H1 (cell line): ENCODE data around the gene SOBP. TPM values are rescaled to one million over a fixed set of nuclear protein-coding genes. Genes with fewer than 3 reads are reported as not detected.

ENCODE experiments used
- CTCF ChIA-PET: fragments of 300-600 bp; sonication (Branson Sonifier 250); formaldehyde crosslinking; loops from one replicate; lab custom pipeline; 2021; ENCODE audit not compliant: partially characterized antibody; lab: Charles Lee
- POLR2A ChIA-PET: fragments of 300-600 bp; sonication (Branson Sonifier 250); formaldehyde crosslinking; loops from one replicate; lab custom pipeline; 2021; ENCODE audit warnings: inconsistent platforms; ENCODE audit not compliant: partially characterized antibody; lab: Charles Lee
- DNase-seq, 2 experiments: peaks; one replicate each; pipeline versions ENCODE4 v3.0.0 to v3.0.0-alpha.2; 2010 to 2022; ENCODE audit warnings: low spot score in 2 of 2, low read depth in 1 of 2, mixed read lengths in 1 of 2
- FAIRE-seq: peaks from 2 replicates; lab custom pipeline; 2011; peaks lifted over from hg19 to GRCh38; lab: Jason Lieb, UNC
- H2AFZ ChIP-seq: 2 replicates; pipeline ENCODE4 v1.8.1; 2012; ENCODE audit warnings: low read length, inconsistent platforms
- H2AK5ac ChIP-seq: 2 replicates; pipeline ENCODE4 v1.6.1; 2013; ENCODE audit warnings: low read depth, low read length
- H2BK120ac ChIP-seq: replicated peaks from 2 replicates; pipeline ENCODE3; 2013; ENCODE audit warnings: low read depth, low read length, inconsistent platforms
- H2BK12ac ChIP-seq: 2 replicates; pipeline ENCODE4 v1.6.1; 2013; ENCODE audit warnings: low read depth, low read length
- H2BK15ac ChIP-seq: 2 replicates; pipeline ENCODE4 v1.6.1; 2013; ENCODE audit warnings: low read length
- H2BK20ac ChIP-seq: 2 replicates; pipeline ENCODE4 v1.6.1; 2013; ENCODE audit warnings: low read length
- H2BK5ac ChIP-seq: 2 replicates; pipeline ENCODE4 v1.6.1; 2013; ENCODE audit warnings: low read depth, low read length
- H3K14ac ChIP-seq: 2 replicates; pipeline ENCODE4 v1.6.1; 2013; ENCODE audit warnings: inconsistent platforms; ENCODE audit not compliant: insufficient read length
- H3K18ac ChIP-seq: 2 replicates; pipeline ENCODE4 v1.6.1; 2013; ENCODE audit warnings: low read length; ENCODE audit errors: extremely low read depth
- H3K23ac ChIP-seq: 2 replicates; pipeline ENCODE4 v1.6.1; 2013; ENCODE audit warnings: inconsistent platforms; ENCODE audit not compliant: insufficient read length
- H3K23me2 ChIP-seq: 2 replicates; pipeline ENCODE4 v1.6.1; 2013; ENCODE audit warnings: low read depth, low read length
- H3K27ac ChIP-seq: 2 replicates; pipeline ENCODE4 v1.6.1; 2011; ENCODE audit warnings: low read depth, low read length, inconsistent platforms
- H3K27me3 ChIP-seq, 4 experiments: replicated peaks in 1 of 4; 1 replicate in 1 of 4; 2 replicates in 3 of 4; pipeline versions ENCODE4 v1.6.1 to v1.8.1; 2011 to 2013; ENCODE audit warnings: low read length in 3 of 4, mild to moderate bottlenecking in 3 of 4, inconsistent platforms in 2 of 4, mixed read lengths in 2 of 4, moderate library complexity in 1 of 4; ENCODE audit not compliant: control insufficient read depth in 3 of 4, insufficient read depth in 3 of 4; ENCODE audit errors: extremely low read depth in 1 of 4
- H3K36me3 ChIP-seq, 4 experiments: 2 replicates each; pipeline versions ENCODE4 v1.6.1 to v1.8.1; 2011 to 2013; ENCODE audit warnings: mild to moderate bottlenecking in 4 of 4, low read length in 3 of 4, moderate library complexity in 2 of 4, control low read depth in 1 of 4, inconsistent platforms in 1 of 4; ENCODE audit not compliant: insufficient read depth in 4 of 4, control insufficient read depth in 2 of 4
- H3K4ac ChIP-seq: replicated peaks from 2 replicates; pipeline ENCODE3; 2013; ENCODE audit warnings: low read length, low read depth, mixed read lengths, inconsistent platforms; ENCODE audit not compliant: insufficient read length
- H3K4me1 ChIP-seq, 4 experiments: replicated peaks in 1 of 4; 1 replicate in 1 of 4; 2 replicates in 3 of 4; pipeline versions ENCODE4 v1.6.1 to v1.8.1; 2011 to 2013; ENCODE audit warnings: low read length in 3 of 4, inconsistent platforms in 2 of 4, mixed read lengths in 1 of 4; ENCODE audit not compliant: insufficient read depth in 4 of 4, control insufficient read depth in 3 of 4
- H3K4me2 ChIP-seq, 2 experiments: 2 replicates each; pipeline versions ENCODE4 v1.6.1 to v1.8.1; 2011 to 2013; ENCODE audit warnings: low read depth in 2 of 2, low read length in 2 of 2, control low read depth in 1 of 2, inconsistent platforms in 1 of 2, mild to moderate bottlenecking in 1 of 2; ENCODE audit not compliant: insufficient read depth in 1 of 2
- H3K4me3 ChIP-seq, 4 experiments: fragments of 200-600, 300-600 bp in 1 of 4; sonication (generic), shearing (Covaris generic), sonication (Bioruptor Twin) in 1 of 4; 2 replicates each; pipeline versions ENCODE4 v1.5.1 to v1.8.1; 2011 to 2016; ENCODE audit warnings: low read length in 4 of 4, low read depth in 3 of 4, control low read depth in 2 of 4, inconsistent platforms in 2 of 4, mild to moderate bottlenecking in 2 of 4, mixed read lengths in 1 of 4, moderate library complexity in 1 of 4; ENCODE audit not compliant: insufficient read depth in 2 of 4; ENCODE audit errors: extremely low read depth in 1 of 4
- H3K56ac ChIP-seq: replicated peaks from 2 replicates; pipeline ENCODE3; 2013; ENCODE audit warnings: low read depth, mild to moderate bottlenecking, mixed read lengths, low read length, inconsistent platforms; ENCODE audit not compliant: insufficient read length
- H3K79me1 ChIP-seq: 2 replicates; pipeline ENCODE4 v1.6.1; 2013; ENCODE audit warnings: low read depth, low read length, control low read depth
- H3K79me2 ChIP-seq, 2 experiments: 2 replicates each; pipeline versions ENCODE4 v1.6.1 to v1.8.1; 2012 to 2013; ENCODE audit warnings: low read length in 2 of 2, mild to moderate bottlenecking in 2 of 2, inconsistent platforms in 1 of 2; ENCODE audit not compliant: insufficient read depth in 2 of 2, control insufficient read depth in 1 of 2
- H3K9ac ChIP-seq, 4 experiments: replicated peaks in 1 of 4; 1 replicate in 1 of 4; 2 replicates in 3 of 4; pipeline versions ENCODE4 v1.6.1 to v1.8.1; 2011 to 2013; ENCODE audit warnings: low read depth in 3 of 4, low read length in 3 of 4, control low read depth in 2 of 4, mild to moderate bottlenecking in 2 of 4, moderate library complexity in 2 of 4, inconsistent platforms in 1 of 4; ENCODE audit errors: extremely low read depth in 1 of 4
- H3K9me3 ChIP-seq, 2 experiments: 2 replicates each; pipeline versions ENCODE4 v1.6.1 to v1.8.1; 2012 to 2013; ENCODE audit warnings: mild to moderate bottlenecking in 2 of 2, moderate library complexity in 2 of 2, control low read depth in 1 of 2, inconsistent platforms in 1 of 2, low read depth in 1 of 2, low read length in 1 of 2, mixed read lengths in 1 of 2; ENCODE audit not compliant: insufficient read depth in 2 of 2
- H4K20me1 ChIP-seq, 2 experiments: replicated peaks in 1 of 2; 2 replicates each; pipeline versions ENCODE3 to v1.8.1; 2011 to 2013; ENCODE audit warnings: inconsistent platforms in 2 of 2, low read length in 2 of 2, mild to moderate bottlenecking in 1 of 2; ENCODE audit not compliant: insufficient read depth in 2 of 2, control insufficient read depth in 1 of 2
- H4K5ac ChIP-seq: 2 replicates; pipeline ENCODE4 v1.6.1; 2013; ENCODE audit warnings: low read length, low read depth, mixed read lengths, inconsistent platforms; ENCODE audit not compliant: insufficient read length
- H4K8ac ChIP-seq: 2 replicates; pipeline ENCODE4 v1.8.0; 2013; ENCODE audit warnings: mild to moderate bottlenecking, moderate library complexity, low read length, inconsistent platforms; ENCODE audit not compliant: insufficient read depth; ENCODE audit errors: extremely low read depth
- H4K91ac ChIP-seq: replicated peaks from 2 replicates; pipeline ENCODE3; 2013; ENCODE audit warnings: low read length, mixed read lengths, inconsistent platforms; ENCODE audit not compliant: insufficient read length
- BRCA1 ChIP-seq: IDR thresholded peaks from 2 replicates; pipeline ENCODE4 v1.6.1; 2012; ENCODE audit warnings: low read depth, low read length, improper control_type of control experiment
- CBX5 ChIP-seq: fragments of 300-800, 300-1000 bp; sonication (generic); IDR thresholded peaks from 2 replicates; pipeline ENCODE4 v1.7.1; 2016; ENCODE audit warnings: antibody characterized with exemption, low read length, low read depth
- EGR1 ChIP-seq: IDR thresholded peaks from 2 replicates; pipeline ENCODE4 v1.6.1; 2011; ENCODE audit warnings: low read depth, low read length, borderline replicate concordance
- FOSL1 ChIP-seq: IDR thresholded peaks from 2 replicates; pipeline ENCODE4 v1.6.1; 2011; ENCODE audit warnings: mild to moderate bottlenecking, low read depth, low read length, moderate library complexity; ENCODE audit not compliant: insufficient read depth
- PHF8 ChIP-seq: fragments of 200-600 bp; sonication (generic); conservative IDR thresholded peaks from 2 replicates; pipeline ENCODE4 v1.7.1; 2012; ENCODE audit warnings: low read depth, mild to moderate bottlenecking, inconsistent platforms, low read length, moderate library complexity
- POLR2AphosphoS5 ChIP-seq: IDR thresholded peaks from 2 replicates; pipeline ENCODE4 v1.6.1; 2011; ENCODE audit warnings: low read depth, low read length
- RBBP5 ChIP-seq: IDR thresholded peaks from 2 replicates; pipeline ENCODE4 v1.7.1; 2012; ENCODE audit warnings: low read depth, mild to moderate bottlenecking, inconsistent platforms, low read length, moderate library complexity, borderline replicate concordance
- RXRA ChIP-seq: IDR thresholded peaks from 2 replicates; pipeline ENCODE4 v1.6.1; 2011; ENCODE audit warnings: low read depth, mild to moderate bottlenecking, low read length, moderate library complexity; ENCODE audit not compliant: insufficient read depth
- SAP30 ChIP-seq: fragments of 300-600 bp; sonication (generic); IDR thresholded peaks from 2 replicates; pipeline ENCODE4 v1.7.1; 2012; ENCODE audit warnings: low read length, moderate library complexity, mild to moderate bottlenecking, inconsistent platforms; ENCODE audit not compliant: insufficient read depth, insufficient replicate concordance
- SIRT6 ChIP-seq: IDR thresholded peaks from one replicate; pipeline ENCODE4 v1.7.1; 2012; ENCODE audit warnings: low read length, inconsistent platforms
- SP2 ChIP-seq: IDR thresholded peaks from 2 replicates; pipeline ENCODE4 v1.6.1; 2012; ENCODE audit warnings: mild to moderate bottlenecking, low read length, inconsistent platforms
- TBP ChIP-seq: IDR thresholded peaks from 2 replicates; pipeline ENCODE4 v1.6.1; 2011; ENCODE audit warnings: low read depth, low read length, improper control_type of control experiment
- WGBS, 2 experiments: shearing (Covaris generic) in 1 of 2; methylation state at CpG; one replicate each; pipeline versions ENCODE4 v1.1.6 to v1.1.7; 2013 to 2015; ENCODE audit warnings: low lambda C conversion rate in 2 of 2, mixed read lengths in 2 of 2, inconsistent platforms in 1 of 2, low coverage in 1 of 2, missing lambda C conversion rate in 1 of 2; ENCODE audit not compliant: insufficient replicate concordance in 2 of 2, insufficient coverage in 1 of 2, insufficient read length in 1 of 2; ENCODE audit errors: extremely low coverage in 1 of 2, missing lambda C conversion rate in 1 of 2; 5-methylcytosine and 5-hydroxymethylcytosine counted together
- polyA plus RNA-seq, 7 experiments: library from polyadenylated mRNA; depleted of rRNA in 3 of 7; stranded (reverse) in 5 of 7; unstranded in 2 of 7; fragments of >200 nt in 5 of 7; fragments of 200-250 nt in 2 of 7; gene quantifications; 1 replicate in 5 of 7; 2 replicates in 1 of 7; 4 replicates in 1 of 7; pipeline versions ENCODE4 v1.2.1 to v1.2.3, GENCODE V29; 2011 to 2013; ENCODE audit warnings: missing spikeins in 2 of 7, mixed read lengths in 2 of 7
- total RNA-seq: library from RNA; stranded (reverse); fragmentation: NEBNext Ultra II Directional; extraction: Animal tissue kit (Norgen Biotek cat#: 25700); gene quantifications from 2 replicates; pipeline ENCODE4 v1.2.1, GENCODE V29; 2021
- TF ChIP-seq, protein P1 (sequence below): IDR thresholded peaks from 2 replicates; pipeline ENCODE4 v1.6.1; 2012; ENCODE audit warnings: inconsistent platforms

Gene SOBP
- total and polyA plus RNA-seq, 2 of the 8 experiments (the other 6 are each of a cell fraction or from before 2014, with no cell fraction given): 0.45 to 6.2 TPM

DNA sequence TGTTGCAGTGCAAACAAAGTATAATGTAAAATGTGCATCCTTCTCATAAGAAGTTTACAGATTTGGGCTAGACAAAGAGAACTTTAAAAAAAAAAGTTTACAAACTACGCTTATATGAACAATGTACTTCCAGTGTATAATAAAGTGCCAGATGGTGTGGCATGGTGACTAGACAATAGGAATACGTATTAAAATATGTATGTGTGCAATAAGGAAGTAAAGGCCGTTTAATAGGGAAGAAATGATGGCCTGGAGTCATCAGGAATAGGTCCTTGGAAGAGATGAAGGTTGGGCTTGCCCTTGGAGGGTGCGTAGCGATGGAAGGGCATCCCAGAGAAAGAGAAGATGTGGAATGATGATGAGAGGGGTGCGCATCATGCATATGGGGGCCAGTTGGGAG is 108.2 kb downstream of the SOBP start:
- ChIA-PET CTCF (interaction anchor here (1.1 to 1.5 kb wide), 2 partner anchors 10 to 12 kb away, joined by 3 read pairs; no protein-coding TSS in a partner anchor), POLR2A (no interaction called here)
- peaks cover 2 to 13% (median 9%) of the 10 kb centered on the region in 4 experiments for H3K4me1 ChIP-seq
- no peak overlapping the region for H3K4me3 ChIP-seq
- DNase-seq: no peak
- H3K79me1 ChIP-seq: no peaks in the 10 kb centered on the region
- H3K27ac ChIP-seq: no peak overlapping the region
- TF ChIP-seq BRCA1: no peak
- TF ChIP-seq TBP: no peak
- no peak for TF ChIP-seq RBBP5
- TF ChIP-seq FOSL1: no peak
- no peak for TF ChIP-seq CBX5
- TF ChIP-seq POLR2AphosphoS5: no peak
- no peak for TF ChIP-seq PHF8
- no peak for TF ChIP-seq SP2
- no peak for TF ChIP-seq SIRT6
- no peak for TF ChIP-seq RXRA
- no peak for TF ChIP-seq SAP30
- TF ChIP-seq EGR1: no peak
- TF ChIP-seq, protein P1, sequence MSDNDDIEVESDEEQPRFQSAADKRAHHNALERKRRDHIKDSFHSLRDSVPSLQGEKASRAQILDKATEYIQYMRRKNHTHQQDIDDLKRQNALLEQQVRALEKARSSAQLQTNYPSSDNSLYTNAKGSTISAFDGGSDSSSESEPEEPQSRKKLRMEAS: no peak
- H3K9me3 ChIP-seq: no peaks in the 10 kb centered on the region
- H3K9ac ChIP-seq: no peak overlapping the region
- no peak overlapping the region for H3K4me2 ChIP-seq
- no peak overlapping the region for H3K14ac ChIP-seq
- WGBS, 2 experiments: 93% methylated on average over 6 of the region's 6 CpGs; no CpG with 5 or more reads in 1 of the 2 experiments
- no peak overlapping the region for H4K8ac ChIP-seq
- H3K4ac ChIP-seq: no peak overlapping the region
- H2AK5ac ChIP-seq: no peak overlapping the region
- FAIRE-seq: no peak
- no peak overlapping the region for H4K91ac ChIP-seq
- H4K5ac ChIP-seq: no peak overlapping the region
- no peaks in the 10 kb centered on the region for H3K36me3 ChIP-seq
- no peak overlapping the region for H3K23ac ChIP-seq
- no peak overlapping the region for H2BK15ac ChIP-seq
- no peak overlapping the region for H2BK5ac ChIP-seq
- H3K79me2 ChIP-seq: no peaks in the 10 kb centered on the region
- no peak overlapping the region for H3K56ac ChIP-seq
- H4K20me1 ChIP-seq: no peaks in the 10 kb centered on the region
- no peak overlapping the region for H2BK120ac ChIP-seq
- no peak overlapping the region for H3K18ac ChIP-seq
- no peak overlapping the region for H2BK12ac ChIP-seq
- no peaks in the 10 kb centered on the region for H3K27me3 ChIP-seq
- H2BK20ac ChIP-seq: no peak overlapping the region
- no peaks in the 10 kb centered on the region for H3K23me2 ChIP-seq
- no peak overlapping the region for H2AFZ ChIP-seq
